CD4-positive, alpha-beta T cell (primary cell): ENCODE results near the gene CPEB1. TPM values are rescaled to one million over a fixed set of nuclear protein-coding genes. Genes with fewer than 3 reads are reported as not detected.

Experiments
- ATAC-seq: fragments of 200-7000 bp; cut with Tn5 transposase; one replicate; pipeline ENCODE4 v1.10.0; 2022; ENCODE audit warnings: mild to moderate bottlenecking; ENCODE audit not compliant: poor library complexity
- CTCF ChIA-PET: fragments of 350-600 bp; sonication (Branson Sonifier 250); formaldehyde crosslinking; loops from one replicate; lab custom pipeline; 2021; ENCODE audit warnings: antibody characterized with exemption, inconsistent platforms; lab: Charles Lee
- POLR2A ChIA-PET: fragments of 350-600 bp; sonication (Branson Sonifier 250); formaldehyde crosslinking; loops from one replicate; lab custom pipeline; 2021; ENCODE audit warnings: antibody characterized with exemption, inconsistent platforms; lab: Charles Lee
- DNase-seq, 14 experiments: peaks; one replicate each; pipeline ENCODE4 v3.0.0-alpha.2; 2013 to 2020; ENCODE audit warnings: mixed read lengths in 2 of 14
- H3K27ac ChIP-seq, 2 donors: one replicate each; pipeline versions ENCODE4 v1.5.1 to v1.7.0; 2013; ENCODE audit warnings: low read length in 2 of 2, low read depth in 1 of 2, mild to moderate bottlenecking in 1 of 2
- H3K27me3 ChIP-seq, 2 experiments: 1 replicate in 1 of 2; 2 replicates in 1 of 2; pipeline versions ENCODE4 v1.6.1 to v1.7.0; 2013; ENCODE audit warnings: low read length in 2 of 2, control low read depth in 1 of 2, mild to moderate bottlenecking in 1 of 2, moderate library complexity in 1 of 2; ENCODE audit not compliant: insufficient read depth in 2 of 2, control insufficient read depth in 1 of 2
- H3K36me3 ChIP-seq: one replicate; pipeline ENCODE4 v1.6.1; 2013; ENCODE audit warnings: low read length, control low read depth; ENCODE audit not compliant: insufficient read depth
- H3K4me1 ChIP-seq: one replicate; pipeline ENCODE4 v1.6.1; 2013; ENCODE audit warnings: low read length, control low read depth; ENCODE audit not compliant: insufficient read depth
- H3K4me3 ChIP-seq: one replicate; pipeline ENCODE4 v1.5.1; 2013; ENCODE audit warnings: mild to moderate bottlenecking, low read length, moderate library complexity
- H3K9me3 ChIP-seq, 2 experiments: 1 replicate in 1 of 2; 2 replicates in 1 of 2; pipeline versions ENCODE4 v1.6.1 to v1.7.0; 2013; ENCODE audit warnings: low read length in 2 of 2, mild to moderate bottlenecking in 2 of 2, control low read depth in 1 of 2, moderate library complexity in 1 of 2; ENCODE audit not compliant: control insufficient read depth in 1 of 2, insufficient read depth in 1 of 2
- H3K27ac Mint-ChIP-seq: one replicate; pipeline ENCODE4 v1.8.0; 2020; ENCODE audit warnings: mixed read lengths
- H3K27me3 Mint-ChIP-seq: one replicate; pipeline ENCODE4 v1.8.0; 2021; ENCODE audit warnings: mixed read lengths
- H3K36me3 Mint-ChIP-seq: one replicate; pipeline ENCODE4 v1.8.0; 2021; ENCODE audit warnings: low read depth, mixed read lengths
- H3K4me1 Mint-ChIP-seq: one replicate; pipeline ENCODE4 v1.8.0; 2021; ENCODE audit warnings: low read depth, mixed read lengths
- H3K4me3 Mint-ChIP-seq: one replicate; pipeline ENCODE4 v1.8.0; 2020; ENCODE audit warnings: mild to moderate bottlenecking, mixed read lengths
- H3K9me3 Mint-ChIP-seq: one replicate; pipeline ENCODE4 v1.8.0; 2020; ENCODE audit warnings: mixed read lengths
- intact Hi-C, 2 experiments: fragments of 100-400 bp; cut with DNase I in 1 of 2; cut with micrococcal nuclease in 1 of 2; formaldehyde crosslinking; loops; one replicate each; pipeline versions ENCODE4 v1.15.1 to v1.9.0; 2023 to 2025; cut with DNase I, micrococcal nuclease
- total RNA-seq, 174 experiments: library from RNA in 2 of 174; stranded (reverse) in 2 of 174; gene quantifications; one replicate each; pipeline ENCODE4 v1.2.3 and lab custom pipeline; 2021 to 2026
- TF ChIP-seq, protein P1 (sequence below): fragments of 200-600 bp; IDR thresholded peaks from one replicate; pipeline ENCODE4 v1.8.0; 2022; ENCODE audit warnings: antibody characterized with exemption, mild to moderate bottlenecking

Gene CPEB1
- total RNA-seq, 2 experiments from 2014 or later, result 0.19 to 0.61 TPM

DNA sequence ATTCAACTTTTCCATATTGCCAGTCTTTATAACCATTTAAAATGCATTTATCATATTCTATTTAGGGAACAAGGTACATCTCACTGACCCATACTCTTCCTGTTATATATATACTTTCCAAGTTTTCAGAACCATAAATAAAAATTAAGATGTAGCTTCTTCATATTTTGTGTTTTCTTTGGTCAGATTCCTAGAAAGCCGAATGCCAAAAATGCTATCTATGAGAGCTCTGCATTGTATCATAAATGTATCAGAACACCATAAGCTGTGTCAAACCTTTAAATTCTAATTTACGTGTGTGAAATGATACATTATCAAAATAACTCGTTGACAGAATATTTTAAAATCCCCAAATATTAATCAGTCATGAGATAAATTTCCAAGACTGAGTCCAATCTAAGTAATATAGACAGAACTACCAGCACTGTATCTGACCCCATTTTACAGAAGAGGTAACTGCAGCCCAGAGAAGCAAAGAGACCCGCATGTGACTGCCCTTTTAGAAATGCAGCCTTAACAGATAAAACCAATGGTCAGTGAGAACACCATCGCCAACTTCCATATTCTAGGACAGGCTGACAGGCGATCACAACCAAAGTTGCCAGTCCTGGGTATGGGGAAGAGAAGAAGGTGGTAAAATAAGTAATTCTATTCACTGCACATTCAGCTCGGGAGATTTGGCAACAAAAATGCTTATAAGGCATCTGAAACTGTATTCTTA is 90.7 kb downstream of the CPEB1 start:
- intact Hi-C loops, result no loop called here
- no peak overlapping the region for H3K4me3 Mint-ChIP-seq
- no peak overlapping the region for H3K27ac Mint-ChIP-seq
- CTCF ChIA-PET, result no interaction called here
- DNase-seq (no peak), ATAC-seq (no peak)
- Histone ChIP-seq H3K27me3 (no peaks in the 10 kb centered on the region), H3K4me3 (no peak overlapping the region), H3K36me3 (no peaks in the 10 kb centered on the region), H3K27ac (no peak overlapping the region), H3K9me3 (no peaks in the 10 kb centered on the region), H3K4me1 (no peaks in the 10 kb centered on the region)
- no peaks in the 10 kb centered on the region for H3K36me3 Mint-ChIP-seq
- peaks cover 13% of the 10 kb centered on the region for H3K27me3 Mint-ChIP-seq
- TF ChIP-seq, protein P1, sequence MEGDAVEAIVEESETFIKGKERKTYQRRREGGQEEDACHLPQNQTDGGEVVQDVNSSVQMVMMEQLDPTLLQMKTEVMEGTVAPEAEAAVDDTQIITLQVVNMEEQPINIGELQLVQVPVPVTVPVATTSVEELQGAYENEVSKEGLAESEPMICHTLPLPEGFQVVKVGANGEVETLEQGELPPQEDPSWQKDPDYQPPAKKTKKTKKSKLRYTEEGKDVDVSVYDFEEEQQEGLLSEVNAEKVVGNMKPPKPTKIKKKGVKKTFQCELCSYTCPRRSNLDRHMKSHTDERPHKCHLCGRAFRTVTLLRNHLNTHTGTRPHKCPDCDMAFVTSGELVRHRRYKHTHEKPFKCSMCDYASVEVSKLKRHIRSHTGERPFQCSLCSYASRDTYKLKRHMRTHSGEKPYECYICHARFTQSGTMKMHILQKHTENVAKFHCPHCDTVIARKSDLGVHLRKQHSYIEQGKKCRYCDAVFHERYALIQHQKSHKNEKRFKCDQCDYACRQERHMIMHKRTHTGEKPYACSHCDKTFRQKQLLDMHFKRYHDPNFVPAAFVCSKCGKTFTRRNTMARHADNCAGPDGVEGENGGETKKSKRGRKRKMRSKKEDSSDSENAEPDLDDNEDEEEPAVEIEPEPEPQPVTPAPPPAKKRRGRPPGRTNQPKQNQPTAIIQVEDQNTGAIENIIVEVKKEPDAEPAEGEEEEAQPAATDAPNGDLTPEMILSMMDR, result no peak
- no peaks in the 10 kb centered on the region for H3K4me1 Mint-ChIP-seq
- POLR2A ChIA-PET, result no interaction called here
- no peaks in the 10 kb centered on the region for H3K9me3 Mint-ChIP-seq

DNA sequence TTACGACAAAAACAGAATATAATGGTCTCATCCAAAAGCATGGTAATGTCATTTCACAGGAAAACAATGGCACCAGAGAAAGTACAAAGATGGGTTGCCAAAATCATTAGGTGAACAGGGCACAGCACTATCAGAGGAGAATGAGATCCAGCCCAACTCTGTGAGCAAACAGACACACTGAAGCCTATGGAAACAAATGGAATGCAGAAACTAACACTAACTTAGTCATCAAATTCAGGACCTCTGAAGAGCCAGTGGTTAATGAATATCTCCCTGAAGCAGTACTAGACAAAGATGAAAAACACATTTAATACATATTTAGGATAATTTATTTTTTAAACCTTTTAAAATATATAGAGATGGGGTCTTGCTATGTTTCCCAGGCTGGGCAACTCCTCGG is 92.3 kb downstream of the CPEB1 start:
- Mint-ChIP-seq H3K9me3 (no peaks in the 10 kb centered on the region), H3K36me3 (no peaks in the 10 kb centered on the region), H3K4me1 (no peaks in the 10 kb centered on the region), H3K27me3 (peaks cover 4% of the 10 kb centered on the region), H3K27ac (no peak overlapping the region), H3K4me3 (no peak overlapping the region)
- ATAC-seq (no peak), DNase-seq (no peak)
- H3K27me3 ChIP-seq, result no peaks in the 10 kb centered on the region
- H3K9me3 ChIP-seq, result no peaks in the 10 kb centered on the region
- H3K36me3 ChIP-seq, result no peaks in the 10 kb centered on the region
- CTCF ChIA-PET, result no interaction called here
- POLR2A ChIA-PET, result no interaction called here
- intact Hi-C loops, result no loop called here
- no peak overlapping the region for H3K4me3 ChIP-seq
- no peak overlapping the region for H3K27ac ChIP-seq
- H3K4me1 ChIP-seq, result no peaks in the 10 kb centered on the region
- TF ChIP-seq, protein P1, result no peak

DNA sequence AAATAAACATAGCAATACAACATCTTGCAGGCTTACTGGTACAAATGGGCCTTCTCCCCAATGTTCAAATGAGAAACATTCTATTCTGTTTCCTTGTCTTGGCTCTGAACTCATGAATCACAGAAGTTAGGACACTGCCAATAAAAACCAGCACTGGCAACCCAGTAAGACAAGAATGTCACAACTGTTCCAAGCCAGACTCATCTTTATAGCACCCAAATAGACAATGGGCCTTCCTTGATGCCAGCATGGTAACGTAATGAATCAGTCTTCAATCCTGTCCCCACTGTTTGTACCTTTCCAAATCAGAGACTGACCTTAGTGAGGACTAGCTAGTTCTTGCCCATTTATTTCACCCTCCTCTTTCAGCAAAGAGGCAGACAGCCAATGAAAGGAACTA is 92.8 kb downstream of the CPEB1 start:
- no peaks in the 10 kb centered on the region for H3K9me3 Mint-ChIP-seq
- no peaks in the 10 kb centered on the region for H3K27me3 ChIP-seq
- intact Hi-C loops, result no loop called here
- no peak overlapping the region for H3K27ac Mint-ChIP-seq
- ATAC-seq, result no peak
- no peak overlapping the region for H3K4me3 ChIP-seq
- TF ChIP-seq, protein P1, result no peak
- no peaks in the 10 kb centered on the region for H3K36me3 ChIP-seq
- no peaks in the 10 kb centered on the region for H3K36me3 Mint-ChIP-seq
- H3K27me3 Mint-ChIP-seq, result peaks cover 4% of the 10 kb centered on the region
- no peak overlapping the region for H3K27ac ChIP-seq
- no peak overlapping the region for H3K4me3 Mint-ChIP-seq
- no peaks in the 10 kb centered on the region for H3K4me1 Mint-ChIP-seq
- no peaks in the 10 kb centered on the region for H3K4me1 ChIP-seq
- no peak for DNase-seq
- H3K9me3 ChIP-seq, result no peaks in the 10 kb centered on the region
- ChIA-PET CTCF (no interaction called here), POLR2A (no interaction called here)
